Right lobe of liver (tissue), 6 donors: ENCODE data around the gene SDK1. TPM values are rescaled to one million over a fixed set of nuclear protein-coding genes. Genes with fewer than 3 reads are reported as not detected.
A peak's percentile ranks its signal among the peaks of the same experiment; 100 is the strongest.

ENCODE experiments used
- ATAC-seq, 4 donors: fragments of 200-7000 bp; cut with Tn5 transposase; one replicate each; pipeline ENCODE4 v1.9.1; 2020; ENCODE audit warnings: mild to moderate bottlenecking in 4 of 4, moderate library complexity in 4 of 4
- DNase-seq, 3 donors: peaks; one replicate each; pipeline ENCODE4 v3.0.0-alpha.2; 2020
- H3K27ac ChIP-seq, 3 donors: fragments of 200-600 bp; one replicate each; pipeline ENCODE4 v1.8.0; 2022
- H3K27me3 ChIP-seq, 2 donors: fragments of 200-600 bp; one replicate each; pipeline ENCODE4 v1.8.0; 2022
- H3K36me3 ChIP-seq, 4 donors: fragments of 200-600 bp; sonication (generic) in 1 of 4; one replicate each; pipeline versions ENCODE4 v1.5.1 to v1.8.0; 2017 to 2022; ENCODE audit warnings: control low read depth in 1 of 4
- H3K4me1 ChIP-seq, 4 donors: fragments of 200-600 bp; sonication (generic) in 1 of 4; one replicate each; pipeline versions ENCODE4 v1.5.1 to v1.8.0; 2017 to 2022; ENCODE audit warnings: control low read depth in 1 of 4
- H3K4me3 ChIP-seq, 3 donors: fragments of 200-600 bp; one replicate each; pipeline ENCODE4 v1.8.0; 2022
- H3K9me3 ChIP-seq, 4 donors: fragments of 200-600 bp; sonication (generic) in 1 of 4; one replicate each; pipeline versions ENCODE4 v1.5.1 to v1.8.0; 2017 to 2022; ENCODE audit warnings: control low read depth in 1 of 4
- POLR2A ChIP-seq: fragments of 450-650 bp; IDR thresholded peaks from one replicate; pipeline ENCODE4 v1.6.1; 2017; ENCODE audit warnings: antibody characterized with exemption, mild to moderate bottlenecking
- WGBS: methylation state at CpG from one replicate; pipeline ENCODE4 v1.1.6; 2018; ENCODE audit warnings: low coverage, low lambda C conversion rate; ENCODE audit not compliant: insufficient coverage; ENCODE audit errors: missing lambda C conversion rate; 5-methylcytosine and 5-hydroxymethylcytosine counted together
- intact Hi-C, 2 donors: fragments of 100-400 bp; cut with DNase I; formaldehyde crosslinking; loops; one replicate each; pipeline versions ENCODE4 v1.11.2 to v1.14.1; 2022
- total RNA-seq, 6 experiments: library from RNA; depleted of rRNA in 2 of 6; stranded (reverse); fragments of >200 nt in 2 of 6; fragmentation: NEBNext Ultra II Directional in 3 of 6; extraction: Animal tissue kit (Norgen Biotek cat#: 25700) in 3 of 6; gene quantifications; one replicate each; pipeline versions ENCODE4 v1.1.0 to v1.2.4, GENCODE V29; 2016 to 2023
- TF ChIP-seq, protein P1 (sequence below), 4 donors: fragments of 200-600 bp in 3 of 4; fragments of 450-650 bp in 1 of 4; IDR thresholded peaks; one replicate each; pipeline versions ENCODE4 v1.5.1 to v1.8.0; 2016 to 2022; ENCODE audit warnings: antibody characterized with exemption in 4 of 4, mild to moderate bottlenecking in 2 of 4
- donor health status: DM: no; HTN: yes; CAD: no.
- donor health status: DM: no; HTN: no; CAD: no.
- donor health status: DM: no; HTN: no; CAD: no.
- donor health status: DM: no; HTN: yes; CAD: no.
- donor health status: DM: no; HTN: yes; CAD: no.

Gene SDK1
- total RNA-seq, 6 experiments from 2014 or later, result 0.07 to 1.4 (median 0.65) TPM

DNA sequence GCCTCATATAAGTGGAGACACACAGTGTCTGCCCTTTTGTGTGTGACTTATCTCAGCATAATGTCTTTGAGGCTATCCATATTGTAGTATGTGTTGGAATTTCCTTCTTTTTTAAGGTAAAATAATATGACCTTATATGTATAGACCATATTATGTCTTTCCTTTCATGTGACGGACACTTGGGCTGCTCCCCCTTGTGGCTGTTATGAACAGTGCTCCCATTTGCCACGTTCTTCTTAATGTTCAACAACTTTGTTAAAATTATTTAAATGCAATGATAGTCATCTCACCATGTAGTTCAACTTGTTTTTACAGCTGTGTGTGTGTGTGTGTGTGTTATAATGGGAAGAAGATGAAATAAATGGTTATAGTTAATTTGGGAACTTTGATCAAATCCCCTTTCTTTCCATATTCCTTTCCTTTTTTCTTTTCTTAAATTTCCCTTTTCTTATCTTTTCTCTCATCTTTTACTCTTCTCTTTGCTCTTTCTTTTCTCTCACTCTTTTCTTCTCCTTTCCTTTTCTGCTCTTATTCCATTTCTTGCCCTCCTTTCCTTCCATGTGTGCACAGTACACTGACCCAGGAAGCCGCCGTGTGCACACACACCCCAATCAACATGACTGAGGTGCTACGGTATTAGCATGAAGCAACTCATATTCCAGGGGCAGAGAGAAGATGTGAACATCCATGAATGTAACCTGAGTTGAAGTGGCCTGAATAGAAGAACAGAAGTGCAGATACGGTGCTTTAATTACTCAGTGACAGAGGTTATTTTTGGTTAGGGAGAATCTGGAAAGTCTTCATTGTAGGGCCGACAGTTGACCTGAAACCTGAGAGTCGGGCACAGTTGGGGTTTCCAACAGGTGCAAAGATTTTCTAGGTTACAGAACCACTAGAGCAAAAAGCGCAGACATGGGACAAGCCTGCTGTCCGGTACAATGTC, 596.6 kb downstream of the SDK1 start:
- peak; percentile 61 to 69 (median 64) for ATAC-seq
- DNase-seq, result no peak
- H3K4me3 ChIP-seq, result no peak overlapping the region
- H3K27me3 ChIP-seq, result no peaks in the 10 kb centered on the region
- no peaks in the 10 kb centered on the region for H3K4me1 ChIP-seq
- H3K36me3 ChIP-seq, result no peaks in the 10 kb centered on the region
- TF ChIP-seq, protein P1, sequence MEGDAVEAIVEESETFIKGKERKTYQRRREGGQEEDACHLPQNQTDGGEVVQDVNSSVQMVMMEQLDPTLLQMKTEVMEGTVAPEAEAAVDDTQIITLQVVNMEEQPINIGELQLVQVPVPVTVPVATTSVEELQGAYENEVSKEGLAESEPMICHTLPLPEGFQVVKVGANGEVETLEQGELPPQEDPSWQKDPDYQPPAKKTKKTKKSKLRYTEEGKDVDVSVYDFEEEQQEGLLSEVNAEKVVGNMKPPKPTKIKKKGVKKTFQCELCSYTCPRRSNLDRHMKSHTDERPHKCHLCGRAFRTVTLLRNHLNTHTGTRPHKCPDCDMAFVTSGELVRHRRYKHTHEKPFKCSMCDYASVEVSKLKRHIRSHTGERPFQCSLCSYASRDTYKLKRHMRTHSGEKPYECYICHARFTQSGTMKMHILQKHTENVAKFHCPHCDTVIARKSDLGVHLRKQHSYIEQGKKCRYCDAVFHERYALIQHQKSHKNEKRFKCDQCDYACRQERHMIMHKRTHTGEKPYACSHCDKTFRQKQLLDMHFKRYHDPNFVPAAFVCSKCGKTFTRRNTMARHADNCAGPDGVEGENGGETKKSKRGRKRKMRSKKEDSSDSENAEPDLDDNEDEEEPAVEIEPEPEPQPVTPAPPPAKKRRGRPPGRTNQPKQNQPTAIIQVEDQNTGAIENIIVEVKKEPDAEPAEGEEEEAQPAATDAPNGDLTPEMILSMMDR (IDR thresholded peaks at IDR 0.05), result peak; percentile 66 to 81 (median 80)
- no peak for TF ChIP-seq POLR2A
- intact Hi-C loops, result no loop called here
- 60% methylated on average over 10 of the region's 10 CpGs for WGBS
- no peaks in the 10 kb centered on the region for H3K9me3 ChIP-seq
- no peak overlapping the region for H3K27ac ChIP-seq

DNA sequence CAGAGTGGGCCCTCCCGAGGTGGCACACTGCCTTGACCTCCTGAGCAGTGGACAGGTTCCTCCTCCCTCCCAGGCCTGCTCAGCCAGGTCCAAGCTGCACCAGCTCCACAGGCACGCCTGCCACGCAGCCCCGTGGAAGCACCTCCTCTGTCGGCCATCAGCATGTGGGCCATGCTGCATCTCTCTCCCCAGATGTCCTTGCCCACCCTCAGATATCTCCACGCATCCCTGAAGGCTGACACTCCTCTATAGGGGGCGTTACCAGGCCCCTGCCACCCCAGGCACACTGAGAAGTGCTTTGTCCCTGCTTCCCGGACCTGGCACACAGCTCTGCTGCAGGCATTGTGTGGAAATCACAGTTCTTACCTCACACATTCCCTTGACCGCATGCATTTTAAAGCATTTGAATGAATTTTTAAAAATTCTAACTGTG, 598.5 kb downstream of the SDK1 start:
- intact Hi-C loops, result no loop called here
- DNase-seq (no peak), ATAC-seq (peak in 1 of 4 donors; percentile 33)
- Histone ChIP-seq H3K36me3 (no peaks in the 10 kb centered on the region), H3K4me1 (no peaks in the 10 kb centered on the region), H3K27ac (no peak overlapping the region), H3K9me3 (no peaks in the 10 kb centered on the region), H3K4me3 (no peak overlapping the region), H3K27me3 (no peaks in the 10 kb centered on the region)
- 76% methylated on average over 2 of the region's 9 CpGs for WGBS
- TF ChIP-seq, protein P1 (IDR thresholded peaks at IDR 0.05), result no peak
- TF ChIP-seq POLR2A, result no peak

DNA sequence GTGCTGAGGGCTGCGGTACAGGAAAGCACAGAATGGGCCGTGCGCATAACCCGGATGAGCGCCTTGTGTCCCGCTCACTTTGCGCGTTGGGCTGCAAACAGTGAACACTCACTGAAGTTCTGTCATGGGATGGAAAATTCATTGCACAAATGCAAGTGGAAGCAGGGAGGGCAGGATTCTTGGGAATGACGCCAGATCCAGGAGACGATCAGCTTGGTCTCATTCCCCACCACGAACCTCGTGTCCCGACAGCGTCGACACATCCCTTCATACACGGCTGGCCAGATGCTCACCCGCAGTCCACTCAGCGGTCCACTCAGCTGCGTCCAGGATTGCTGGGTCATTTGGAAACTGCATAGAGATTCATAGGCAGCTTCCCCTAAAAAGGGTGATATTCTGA, 607.1 kb downstream of the SDK1 start:
- Histone ChIP-seq H3K27ac (no peak overlapping the region), H3K27me3 (no peaks in the 10 kb centered on the region), H3K36me3 (no peaks in the 10 kb centered on the region), H3K4me3 (no peak overlapping the region), H3K9me3 (no peaks in the 10 kb centered on the region), H3K4me1 (no peaks in the 10 kb centered on the region)
- no peak for ATAC-seq
- intact Hi-C loops, result no loop called here
- TF ChIP-seq, protein P1 (IDR thresholded peaks at IDR 0.05), result no peak
- no peak for TF ChIP-seq POLR2A
- 80% methylated on average over 18 of the region's 19 CpGs for WGBS
- no peak for DNase-seq

DNA sequence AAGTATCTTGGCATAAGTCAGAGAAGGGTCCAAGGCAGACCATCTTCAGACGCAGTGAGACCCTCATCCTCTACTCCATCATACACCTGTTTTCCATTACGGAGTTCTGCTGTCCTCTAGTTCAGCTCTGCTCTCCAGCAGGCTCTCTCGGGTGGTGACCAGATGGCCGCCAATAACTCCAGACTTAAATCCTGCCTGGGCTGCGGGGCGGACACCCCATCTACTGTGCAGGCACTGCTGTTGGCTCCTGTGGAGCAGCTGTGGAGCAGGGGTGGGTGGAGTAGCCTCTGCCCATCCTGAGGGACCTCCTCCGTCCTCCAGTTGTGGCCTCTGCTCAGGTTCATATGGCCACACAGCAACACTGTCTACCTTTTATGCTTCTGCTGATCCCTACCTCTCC, 608.1 kb downstream of the SDK1 start:
- WGBS, result 59% methylated on average over 3 of the region's 7 CpGs
- Histone ChIP-seq H3K36me3 (no peaks in the 10 kb centered on the region), H3K27ac (no peak overlapping the region), H3K4me3 (no peak overlapping the region), H3K9me3 (no peaks in the 10 kb centered on the region), H3K27me3 (no peaks in the 10 kb centered on the region), H3K4me1 (no peaks in the 10 kb centered on the region)
- peak in 1 of 4 donors; percentile 29 for ATAC-seq
- DNase-seq, result no peak
- TF ChIP-seq POLR2A, result no peak
- TF ChIP-seq, protein P1 (IDR thresholded peaks at IDR 0.05), result no peak
- intact Hi-C loops, result no loop called here
